ENCODE measurements around the gene FAM177A1. TPM values are rescaled to one million over a fixed set of nuclear protein-coding genes. Genes with fewer than 3 reads are reported as not detected.

Gene FAM177A1
- total and polyA plus RNA-seq, 9 of the 15 experiments (the other 6 are each of a cell fraction or from before 2014, with no cell fraction given): 7.7 to 36.2 (median 29.9) TPM

DNA sequence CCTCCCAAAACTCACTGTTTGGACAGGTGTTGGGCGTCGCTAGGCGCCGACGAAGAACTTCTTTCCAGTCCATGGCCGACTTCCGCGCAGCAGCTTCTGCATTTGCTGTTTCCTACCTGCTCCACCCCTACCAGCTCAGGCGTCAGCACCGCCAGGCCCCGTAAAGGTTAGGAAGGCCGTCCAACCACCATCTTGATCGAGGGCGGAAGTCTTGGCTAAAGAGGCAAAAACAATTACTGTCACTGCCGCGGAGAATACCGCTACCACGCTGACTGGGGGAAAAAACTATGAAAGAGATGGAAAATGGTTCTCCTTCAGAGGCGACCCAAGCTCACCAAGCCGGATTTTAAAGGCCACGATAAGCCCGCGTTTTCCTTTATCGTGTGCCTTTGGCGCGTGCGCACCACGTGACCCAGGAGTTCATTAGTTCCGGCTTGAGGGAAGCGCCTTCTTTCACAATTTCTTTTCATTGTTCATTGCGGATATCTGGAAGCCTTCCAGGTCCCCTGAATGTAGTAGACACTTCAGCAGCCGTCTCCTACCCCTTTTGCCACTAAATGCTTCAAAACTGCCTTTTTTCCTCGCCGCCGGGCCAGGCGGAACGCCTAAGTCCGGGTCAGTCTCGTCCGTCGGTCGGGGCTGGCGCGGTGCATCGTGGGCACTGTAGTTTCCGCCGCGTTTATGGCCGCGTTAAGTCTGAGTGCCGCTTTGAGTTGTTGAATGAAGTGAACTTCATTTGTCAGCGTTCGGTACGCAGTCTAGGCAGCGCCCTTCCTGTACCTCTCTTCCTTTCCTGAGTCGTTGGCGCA lies 76.0 kb downstream of the FAM177A1 start, which contains the start of the genes PPP2R3C and PRORP (continued):
- TF ChIP-seq ZNF511 (CRISPR knock-in tag; IDR thresholded peaks at IDR 0.05) (peak; percentile 97), ZNF311 (CRISPR knock-in tag; IDR thresholded peaks at IDR 0.05) (no peak), ARID4B (CRISPR knock-in tag; IDR thresholded peaks at IDR 0.05) (peak; percentile 57; the same call in 1 of the 2 replicates), SLC30A9 (CRISPR knock-in tag; IDR thresholded peaks at IDR 0.05) (no peak), RBM15 (IDR thresholded peaks at IDR 0.05; ENCODE audit: insufficient read depth, low read length) (no peak), HMG20A (CRISPR knock-in tag; conservative IDR thresholded peaks at IDR 0.05) (no peak), ZNF408 (CRISPR knock-in tag; IDR thresholded peaks at IDR 0.05; ENCODE audit: low read depth) (no peak), ZNF263 (CRISPR knock-in tag; IDR thresholded peaks at IDR 0.05; ENCODE audit: borderline replicate concordance) (no peak; the same call in 1 of the 2 replicates), ZNF740 (CRISPR knock-in tag; IDR thresholded peaks at IDR 0.05) (no peak), ZNF740 (tag; IDR thresholded peaks at IDR 0.05) (no peak), ILK (tag; IDR thresholded peaks at IDR 0.05; ENCODE audit: borderline replicate concordance, low read depth) (no peak), KDM4B (IDR thresholded peaks at IDR 0.05; ENCODE audit: borderline replicate concordance in 2 of 2, low read depth in 1 of 2) (peak in 1 of 2 experiments; percentile 69; a peak in 1 of 4 replicates), EWSR1 (IDR thresholded peaks at IDR 0.05; ENCODE audit: borderline replicate concordance, low read depth, partially characterized antibody) (no peak), TCF3 (CRISPR knock-in tag; IDR thresholded peaks at IDR 0.05) (no peak), RFX1 (IDR thresholded peaks at IDR 0.05) (peak; percentile 86)
- TF ChIP-seq, protein P1, sequence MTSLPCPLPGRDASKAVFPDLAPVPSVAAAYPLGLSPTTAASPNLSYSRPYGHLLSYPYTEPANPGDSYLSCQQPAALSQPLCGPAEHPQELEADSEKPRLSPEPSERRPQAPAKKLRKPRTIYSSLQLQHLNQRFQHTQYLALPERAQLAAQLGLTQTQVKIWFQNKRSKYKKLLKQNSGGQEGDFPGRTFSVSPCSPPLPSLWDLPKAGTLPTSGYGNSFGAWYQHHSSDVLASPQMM (CRISPR knock-in tag; IDR thresholded peaks at IDR 0.05): no peak
- TF ChIP-seq, protein P2, sequence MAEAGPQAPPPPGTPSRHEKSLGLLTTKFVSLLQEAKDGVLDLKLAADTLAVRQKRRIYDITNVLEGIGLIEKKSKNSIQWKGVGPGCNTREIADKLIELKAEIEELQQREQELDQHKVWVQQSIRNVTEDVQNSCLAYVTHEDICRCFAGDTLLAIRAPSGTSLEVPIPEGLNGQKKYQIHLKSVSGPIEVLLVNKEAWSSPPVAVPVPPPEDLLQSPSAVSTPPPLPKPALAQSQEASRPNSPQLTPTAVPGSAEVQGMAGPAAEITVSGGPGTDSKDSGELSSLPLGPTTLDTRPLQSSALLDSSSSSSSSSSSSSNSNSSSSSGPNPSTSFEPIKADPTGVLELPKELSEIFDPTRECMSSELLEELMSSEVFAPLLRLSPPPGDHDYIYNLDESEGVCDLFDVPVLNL (CRISPR knock-in tag; IDR thresholded peaks at IDR 0.05; ENCODE audit: low read depth): peak; percentile 80; the same call in 1 of the 2 replicates

Measured in K562 (cell line).